Measurements from ENCODE around the gene CADPS2. TPM values are rescaled to one million over a fixed set of nuclear protein-coding genes. Genes with fewer than 3 reads are reported as not detected.

Gene CADPS2
- total RNA-seq, 2 experiments from 2014 or later, result not detected

DNA sequence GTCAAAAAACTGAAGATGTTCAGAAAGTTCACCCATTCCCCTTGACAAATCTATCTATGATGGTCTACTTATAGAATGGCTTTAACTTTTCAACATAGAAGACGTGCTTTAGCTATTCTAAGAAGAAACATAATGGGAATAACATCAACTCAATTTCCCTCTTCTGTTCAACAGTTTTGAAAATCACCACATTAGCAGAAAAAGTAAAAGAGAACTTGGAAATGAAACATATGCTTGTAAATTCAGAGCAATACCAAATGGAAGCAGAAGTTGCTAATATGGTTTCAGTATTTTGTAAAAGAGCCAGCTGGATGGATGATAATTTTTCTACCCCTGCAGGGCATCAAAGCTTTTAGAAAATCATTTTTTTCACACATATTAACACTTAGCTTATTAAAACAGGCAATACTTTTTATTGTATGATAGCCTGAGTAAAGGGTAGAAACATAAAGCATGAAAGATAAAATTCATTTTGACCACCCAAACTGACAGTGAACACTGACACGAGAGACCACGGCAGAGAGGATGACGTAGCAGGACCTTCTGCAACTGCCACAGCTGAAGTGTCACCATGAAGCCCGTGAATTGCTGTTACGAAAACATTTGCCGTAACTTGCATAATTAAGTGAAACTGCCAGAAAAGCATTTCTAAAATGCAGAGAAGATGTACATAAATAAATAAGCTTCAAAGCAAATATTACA lies 542.5 kb downstream of the CADPS2 start:
- H3K4me1 Mint-ChIP-seq, result no peaks in the 10 kb centered on the region
- no peaks in the 10 kb centered on the region for H3K27me3 Mint-ChIP-seq
- H3K4me3 Mint-ChIP-seq, result no peak overlapping the region
- no peak overlapping the region for H3K27ac Mint-ChIP-seq
- H3K9me3 Mint-ChIP-seq, result no peaks in the 10 kb centered on the region
- H3K36me3 Mint-ChIP-seq, result no peaks in the 10 kb centered on the region
- no peak for DNase-seq

DNA sequence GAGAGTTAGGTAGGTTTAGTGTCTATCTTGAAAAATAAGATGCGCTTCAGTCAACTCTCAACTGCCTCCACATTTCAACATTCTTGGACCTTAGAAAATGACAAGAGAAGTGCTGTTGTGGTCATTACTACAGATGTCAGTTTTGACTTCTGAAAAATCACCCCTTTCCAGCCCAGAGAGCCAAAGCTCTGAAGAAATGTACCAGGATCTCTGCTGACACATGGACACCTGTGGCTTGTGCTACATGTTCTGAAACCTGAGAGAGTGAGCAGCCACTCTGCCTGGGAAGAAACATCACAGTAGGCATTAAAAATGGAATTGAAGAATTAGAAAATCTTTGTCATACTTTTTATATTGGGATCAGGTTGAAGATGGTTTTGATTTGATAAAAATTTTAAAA lies 545.8 kb downstream of the CADPS2 start:
- H3K27me3 Mint-ChIP-seq, result no peaks in the 10 kb centered on the region
- H3K36me3 Mint-ChIP-seq, result no peaks in the 10 kb centered on the region
- H3K27ac Mint-ChIP-seq, result no peak overlapping the region
- no peak overlapping the region for H3K4me3 Mint-ChIP-seq
- DNase-seq, result no peak
- no peaks in the 10 kb centered on the region for H3K4me1 Mint-ChIP-seq
- H3K9me3 Mint-ChIP-seq, result no peaks in the 10 kb centered on the region

DNA sequence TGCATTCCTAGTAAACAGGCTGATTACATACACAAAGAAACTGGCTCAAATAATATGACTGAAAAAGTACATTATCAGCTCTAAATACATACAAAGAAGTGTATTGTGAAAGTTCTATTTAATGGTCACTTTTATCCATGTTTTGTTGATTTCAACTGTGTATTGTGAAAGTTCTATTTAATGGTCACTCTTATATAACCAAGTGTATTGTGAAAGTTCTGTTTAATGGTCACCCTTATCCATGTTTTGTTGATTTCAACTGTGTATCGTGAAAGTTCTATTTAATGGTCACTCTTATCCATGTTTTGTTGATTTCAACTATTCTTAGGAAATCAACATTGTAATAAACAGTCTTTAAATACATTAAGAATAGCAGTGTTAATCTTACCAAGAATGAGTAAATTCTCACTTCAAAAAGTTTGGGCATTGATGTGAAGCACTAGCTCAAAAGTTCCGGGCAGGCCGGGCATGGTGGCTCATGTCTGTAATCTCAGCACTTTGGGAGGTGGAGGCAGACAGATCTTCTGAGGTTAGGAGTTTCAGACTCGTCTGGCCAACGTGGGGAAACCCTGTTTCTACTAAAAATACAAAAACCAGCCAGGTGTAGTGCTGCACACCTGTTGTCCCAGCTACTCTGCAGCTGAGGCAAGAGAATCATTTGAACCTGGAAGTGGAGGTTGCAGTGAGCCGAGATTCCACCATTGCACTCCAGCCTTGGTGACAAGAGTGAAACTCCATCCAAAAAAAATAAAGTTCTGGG lies 546.9 kb downstream of the CADPS2 start:
- Mint-ChIP-seq H3K4me3 (no peak overlapping the region), H3K27me3 (no peaks in the 10 kb centered on the region), H3K4me1 (no peaks in the 10 kb centered on the region), H3K36me3 (no peaks in the 10 kb centered on the region), H3K27ac (no peak overlapping the region), H3K9me3 (no peaks in the 10 kb centered on the region)
- no peak for DNase-seq

DNA sequence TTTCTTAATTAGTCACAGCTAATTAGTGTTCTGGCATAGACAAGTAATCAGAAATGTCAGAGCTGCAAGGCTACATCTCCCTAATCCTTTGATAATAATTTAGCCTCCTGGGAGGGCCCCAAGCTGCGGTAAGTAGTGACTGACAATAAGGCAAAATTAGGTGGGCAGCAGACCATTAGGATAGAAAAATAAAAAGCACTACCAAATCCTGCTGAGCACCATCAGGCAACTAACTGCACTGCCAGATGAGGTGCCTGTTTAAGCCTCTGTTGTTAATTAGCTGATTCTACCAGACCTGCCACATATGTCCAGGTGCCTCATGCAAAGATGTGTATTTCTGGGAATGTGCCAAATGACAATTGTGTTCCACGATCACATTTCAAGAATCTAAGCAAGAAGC lies 549.2 kb downstream of the CADPS2 start:
- no peaks in the 10 kb centered on the region for H3K4me1 Mint-ChIP-seq
- H3K36me3 Mint-ChIP-seq, result no peaks in the 10 kb centered on the region
- no peak for DNase-seq
- no peak overlapping the region for H3K4me3 Mint-ChIP-seq
- H3K9me3 Mint-ChIP-seq, result no peaks in the 10 kb centered on the region
- no peaks in the 10 kb centered on the region for H3K27me3 Mint-ChIP-seq
- no peak overlapping the region for H3K27ac Mint-ChIP-seq

DNA sequence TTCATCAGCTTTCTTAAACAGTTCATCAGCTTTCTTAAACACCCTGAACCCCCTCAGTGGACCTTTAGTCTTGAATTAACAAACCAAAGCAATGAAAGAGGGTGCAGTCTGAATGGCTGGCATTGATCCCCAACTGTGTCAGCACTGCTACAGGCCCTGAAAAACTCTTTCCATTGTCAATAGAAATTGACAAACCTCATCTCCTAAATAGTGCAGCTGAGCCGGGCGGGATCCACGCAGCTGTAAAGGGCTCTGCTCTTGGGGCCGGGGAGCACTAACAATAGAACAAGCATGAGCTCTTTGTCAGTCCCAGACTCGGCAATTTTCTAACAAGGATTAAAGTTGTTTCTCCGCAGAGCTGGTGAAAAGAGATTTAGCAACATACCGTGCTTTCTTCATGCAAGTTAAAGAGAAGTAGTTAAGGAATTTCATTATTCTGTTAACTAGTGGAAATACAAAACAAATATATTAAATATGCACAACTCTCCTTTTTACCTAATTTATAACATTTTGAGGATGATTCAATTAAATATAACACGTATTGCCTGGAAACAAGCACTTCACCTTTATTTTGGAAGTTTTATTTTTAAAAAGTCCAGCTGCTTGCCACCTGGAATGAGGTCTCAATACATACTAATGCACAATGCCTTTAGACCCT lies 557.0 kb downstream of the CADPS2 start:
- H3K4me3 Mint-ChIP-seq, result no peak overlapping the region
- H3K27me3 Mint-ChIP-seq, result no peaks in the 10 kb centered on the region
- no peaks in the 10 kb centered on the region for H3K9me3 Mint-ChIP-seq
- H3K36me3 Mint-ChIP-seq, result no peaks in the 10 kb centered on the region
- DNase-seq, result no peak
- no peaks in the 10 kb centered on the region for H3K4me1 Mint-ChIP-seq
- no peak overlapping the region for H3K27ac Mint-ChIP-seq

DNA sequence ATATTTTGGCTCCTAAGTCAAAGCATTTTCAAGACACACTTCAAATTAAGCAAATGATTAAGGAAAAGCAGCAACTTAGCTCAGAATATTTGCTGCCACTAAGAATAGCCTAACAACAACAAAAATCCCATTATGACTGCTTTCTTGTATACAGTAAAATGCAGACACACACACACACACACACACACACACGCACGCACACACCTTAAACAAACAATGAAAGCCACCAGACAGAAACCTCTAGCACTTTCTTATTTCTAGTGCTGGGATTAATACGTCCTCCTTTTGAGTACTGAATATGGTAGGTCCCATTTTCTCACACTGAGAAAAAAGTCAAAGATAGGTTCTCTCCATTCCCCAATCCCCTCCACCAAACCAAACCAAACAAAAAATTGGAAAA lies 558.3 kb downstream of the CADPS2 start:
- Mint-ChIP-seq H3K27ac (no peak overlapping the region), H3K9me3 (no peaks in the 10 kb centered on the region), H3K4me1 (no peaks in the 10 kb centered on the region), H3K36me3 (no peaks in the 10 kb centered on the region), H3K27me3 (no peaks in the 10 kb centered on the region), H3K4me3 (no peak overlapping the region)
- no peak for DNase-seq

DNA sequence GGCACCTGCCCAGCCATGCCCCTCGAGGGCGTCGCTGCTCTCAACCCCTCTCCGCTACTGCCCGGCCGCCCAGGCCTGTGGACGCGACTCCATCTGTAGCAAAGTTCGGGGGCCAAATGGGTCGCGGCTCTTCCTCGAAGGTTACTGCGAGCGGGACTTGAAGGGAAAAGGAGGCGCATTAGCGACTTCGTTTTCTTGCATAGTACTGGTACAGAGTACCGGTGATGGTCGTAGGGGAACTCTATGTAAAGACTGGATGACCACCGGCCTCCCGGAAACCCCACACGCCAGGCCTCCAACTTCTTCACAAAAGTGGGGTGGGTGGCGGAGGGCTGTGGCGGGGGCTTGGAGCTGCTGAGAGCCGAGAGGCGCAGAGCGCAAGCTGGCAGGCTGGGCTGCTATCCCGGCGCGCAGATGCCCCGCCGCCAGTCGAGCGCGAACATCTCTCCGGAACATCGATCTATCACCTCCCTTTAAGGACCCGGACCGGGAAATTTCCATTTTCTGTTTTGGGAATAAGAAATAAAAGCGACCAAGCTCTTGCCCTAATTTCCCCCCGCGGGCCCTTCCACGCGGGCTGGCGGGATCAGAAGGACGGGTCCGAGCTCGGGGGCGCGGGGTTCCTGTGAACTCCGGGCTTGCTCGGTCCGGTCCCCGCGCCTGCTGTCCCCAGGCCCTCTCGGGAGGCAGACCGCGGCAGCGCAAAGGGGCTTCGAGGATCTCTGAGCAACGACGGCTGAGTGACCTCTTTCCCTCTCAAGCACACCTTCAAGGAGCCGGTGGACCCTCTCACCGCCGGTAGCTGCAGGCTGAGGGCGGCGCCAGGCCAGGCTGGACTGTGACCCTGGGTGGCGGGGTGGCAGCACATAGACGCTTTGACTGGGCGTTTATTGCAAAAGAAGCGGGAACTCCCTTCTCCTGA lies 569.5 kb downstream of the CADPS2 start:
- Mint-ChIP-seq H3K36me3 (no peaks in the 10 kb centered on the region), H3K4me1 (no peaks in the 10 kb centered on the region), H3K27me3 (peaks cover 70% of the 10 kb centered on the region), H3K4me3 (no peak overlapping the region), H3K9me3 (no peaks in the 10 kb centered on the region), H3K27ac (no peak overlapping the region)
- no peak for DNase-seq

DNA sequence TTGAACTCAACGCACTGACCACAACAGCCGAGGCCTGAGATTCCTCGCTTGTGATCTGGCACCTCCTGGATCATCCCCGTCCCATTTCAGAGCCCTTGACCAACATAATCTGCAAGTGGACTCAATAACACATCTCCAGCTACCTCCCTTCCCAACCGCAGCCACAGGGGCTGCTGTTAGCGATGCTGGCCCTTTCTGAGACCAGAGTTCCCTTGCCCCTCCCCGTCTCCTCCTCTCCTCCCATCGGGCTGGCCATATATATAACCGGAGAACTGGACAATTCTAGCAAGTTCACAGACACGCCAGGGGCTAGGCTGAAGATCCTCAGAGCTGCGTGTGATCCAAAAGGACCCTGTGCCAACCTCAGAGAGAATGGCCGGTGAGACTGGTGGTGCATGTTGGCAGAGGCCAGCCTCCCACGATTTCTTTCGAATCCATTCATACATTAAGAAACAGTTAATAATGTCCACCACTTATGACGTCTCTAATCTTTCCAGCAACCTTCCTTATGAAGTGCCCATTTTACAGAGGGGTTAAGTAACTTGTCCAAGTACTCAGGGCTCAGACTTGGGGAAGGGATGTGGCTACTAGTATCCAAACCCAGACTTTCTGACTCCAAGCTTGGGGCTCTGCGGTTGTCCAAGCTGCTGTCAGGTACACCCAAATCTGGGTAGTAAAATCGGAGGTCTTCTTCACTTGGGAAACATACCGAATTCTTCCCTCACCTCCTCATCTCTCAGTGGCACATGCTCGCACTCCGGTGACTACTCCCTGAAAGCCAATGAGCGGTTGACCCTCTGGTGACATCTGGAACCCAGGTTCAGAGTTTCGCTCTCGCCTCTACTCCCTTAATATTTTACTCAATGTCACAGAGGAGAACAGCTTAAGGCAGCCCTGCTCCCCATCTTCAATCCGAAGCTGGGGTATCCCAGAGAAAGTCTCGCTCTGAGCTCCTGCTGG lies 570.5 kb downstream of the CADPS2 start:
- peaks cover 6% of the 10 kb centered on the region for H3K4me1 Mint-ChIP-seq
- DNase-seq, result no peak
- no peaks in the 10 kb centered on the region for H3K36me3 Mint-ChIP-seq
- H3K4me3 Mint-ChIP-seq, result no peak overlapping the region
- H3K27ac Mint-ChIP-seq, result no peak overlapping the region
- H3K9me3 Mint-ChIP-seq, result no peaks in the 10 kb centered on the region
- H3K27me3 Mint-ChIP-seq, result peaks cover 79% of the 10 kb centered on the region

DNA sequence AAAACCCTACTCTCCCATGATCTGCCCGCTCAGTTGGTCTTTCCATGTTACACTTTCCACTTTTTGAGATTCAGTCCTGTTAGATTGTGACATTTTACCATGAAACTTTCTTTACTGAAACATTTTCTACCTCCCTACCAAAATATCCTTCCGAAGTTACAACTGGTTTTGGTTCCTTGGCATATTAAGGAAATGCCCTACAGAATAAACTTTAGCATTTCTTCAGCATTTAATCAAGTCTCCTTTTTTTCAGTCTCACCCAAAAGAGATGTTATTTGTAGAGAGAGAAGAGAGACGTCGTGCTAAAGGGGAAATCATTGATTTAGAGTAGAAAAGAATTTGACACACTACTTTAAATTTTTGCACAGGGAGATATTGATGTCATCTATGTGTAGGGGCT lies 572.0 kb downstream of the CADPS2 start:
- peaks cover 8% of the 10 kb centered on the region for H3K4me1 Mint-ChIP-seq
- H3K9me3 Mint-ChIP-seq, result no peaks in the 10 kb centered on the region
- H3K36me3 Mint-ChIP-seq, result no peaks in the 10 kb centered on the region
- H3K4me3 Mint-ChIP-seq, result no peak overlapping the region
- H3K27ac Mint-ChIP-seq, result no peak overlapping the region
- DNase-seq, result no peak
- H3K27me3 Mint-ChIP-seq, result peaks cover 91% of the 10 kb centered on the region

DNA sequence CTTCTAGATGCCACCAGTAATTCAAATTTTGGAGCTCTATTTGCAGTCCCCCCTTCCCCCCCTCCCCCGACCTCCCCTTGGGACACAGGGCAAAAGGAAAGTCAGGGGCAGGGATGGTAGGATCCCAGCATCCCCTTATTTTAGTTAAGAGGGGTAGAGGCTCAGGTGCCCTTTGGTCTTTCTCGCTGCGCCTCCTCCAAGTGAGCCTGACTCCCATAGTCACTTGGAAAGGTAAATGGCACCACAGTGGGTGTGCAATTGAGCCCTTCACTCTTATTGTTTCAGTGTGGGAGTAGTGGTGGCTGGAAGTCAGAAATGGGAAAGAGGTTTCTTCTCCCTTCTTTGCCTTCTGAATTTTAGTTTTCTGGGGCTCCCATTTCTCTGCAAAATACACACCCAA lies 573.5 kb downstream of the CADPS2 start:
- Mint-ChIP-seq H3K27me3 (peaks cover 93% of the 10 kb centered on the region), H3K9me3 (no peaks in the 10 kb centered on the region), H3K4me3 (no peak overlapping the region), H3K4me1 (peaks cover 8% of the 10 kb centered on the region), H3K36me3 (no peaks in the 10 kb centered on the region), H3K27ac (no peak overlapping the region)
- DNase-seq, result no peak

DNA sequence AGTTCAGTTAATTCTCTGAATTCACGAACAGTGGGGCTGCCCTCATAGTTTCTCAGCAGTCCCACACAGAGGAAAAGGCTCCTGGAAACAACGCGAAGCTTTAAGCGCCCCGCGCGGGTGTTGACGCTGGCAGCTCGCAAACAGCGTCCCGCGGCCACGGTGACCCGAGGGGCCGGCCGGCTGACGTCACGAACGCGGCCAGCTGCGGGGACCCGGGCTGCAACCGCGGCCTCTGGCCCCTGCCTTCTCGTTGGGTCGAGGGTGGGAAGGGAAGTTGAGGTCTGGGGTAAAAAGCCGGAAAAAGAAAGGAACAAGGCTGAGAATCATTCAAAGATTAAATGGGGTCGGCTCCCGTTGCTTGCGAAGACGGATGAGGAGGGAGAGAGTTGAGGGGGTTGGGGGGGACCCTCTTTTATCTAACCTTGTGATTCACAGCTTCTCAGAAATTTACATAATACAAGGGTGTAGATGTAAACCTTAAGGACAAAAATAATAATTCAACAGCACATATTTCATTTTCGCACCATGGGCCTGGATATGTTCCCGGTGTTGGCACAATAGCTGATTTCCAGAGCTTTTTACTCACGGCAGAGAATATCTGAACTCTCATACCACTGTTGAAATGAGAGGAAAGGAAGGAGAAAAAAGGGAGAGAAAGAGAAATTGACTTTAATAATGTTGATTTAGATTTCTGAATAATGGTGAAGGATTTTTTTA lies 574.4 kb downstream of the CADPS2 start:
- H3K9me3 Mint-ChIP-seq, result no peaks in the 10 kb centered on the region
- H3K27ac Mint-ChIP-seq, result no peak overlapping the region
- H3K27me3 Mint-ChIP-seq, result peaks cover 93% of the 10 kb centered on the region
- no peak overlapping the region for H3K4me3 Mint-ChIP-seq
- no peak for DNase-seq
- H3K4me1 Mint-ChIP-seq, result peaks cover 8% of the 10 kb centered on the region
- no peaks in the 10 kb centered on the region for H3K36me3 Mint-ChIP-seq

DNA sequence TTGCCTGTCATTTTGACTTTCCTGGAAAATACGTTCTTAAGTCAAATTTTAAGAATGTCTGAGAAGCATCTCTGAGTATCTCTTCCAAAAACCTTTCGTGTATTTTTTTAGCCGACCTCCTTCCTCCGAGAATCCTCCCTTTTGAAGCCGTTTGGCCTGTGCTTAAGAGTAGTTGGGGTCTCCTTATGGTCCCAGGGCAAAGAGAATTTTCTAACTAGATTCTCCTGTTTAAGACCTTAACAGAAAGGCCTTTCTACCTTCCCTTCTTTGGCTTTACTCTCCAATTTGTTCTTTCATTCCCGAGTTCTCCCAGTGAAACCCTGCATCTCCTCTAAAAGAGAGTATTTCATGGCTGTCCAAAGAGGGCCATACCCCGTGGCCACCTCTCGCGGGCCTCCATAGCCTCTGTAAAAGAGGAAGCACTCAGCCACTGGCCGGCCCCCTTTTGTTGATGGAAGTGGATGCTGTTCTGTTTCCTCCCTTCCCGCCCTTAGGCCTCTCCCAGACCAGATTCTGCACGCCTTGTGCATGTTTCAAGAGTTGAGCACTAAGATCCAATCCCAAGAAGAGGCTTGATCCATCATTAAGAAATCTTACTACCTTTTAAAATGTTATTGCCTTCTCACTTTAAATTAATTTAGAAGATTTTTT lies 575.1 kb downstream of the CADPS2 start:
- Mint-ChIP-seq H3K27ac (no peak overlapping the region), H3K9me3 (no peaks in the 10 kb centered on the region)
- DNase-seq, result no peak

More for the DNA sequence above, 575.1 kb downstream of the CADPS2 start:
- no peaks in the 10 kb centered on the region for H3K36me3 Mint-ChIP-seq
- peaks cover 8% of the 10 kb centered on the region for H3K4me1 Mint-ChIP-seq
- no peak overlapping the region for H3K4me3 Mint-ChIP-seq
- H3K27me3 Mint-ChIP-seq, result peaks cover 93% of the 10 kb centered on the region

Measured in activated naive CD8-positive, alpha-beta T cell treated with anti-CD3 and anti-CD28 coated beads for 36 hours (primary cell).